Gastrocnemius medialis (tissue), 4 donors: ENCODE measurements around the gene WAPL.
"Not testable (repeated sequence)": the region's sequence is repeated elsewhere in the genome, so short reads cannot be mapped to it uniquely, and the experiment has no call there.

Source experiments
- POLR2A ChIP-seq, 2 donors: fragments of 450-650 bp; IDR thresholded peaks; one replicate each; pipeline ENCODE4 v1.6.1; 2017; ENCODE audit warnings: antibody characterized with exemption in 2 of 2, mild to moderate bottlenecking in 2 of 2, moderate library complexity in 2 of 2
- TF ChIP-seq, protein P1 (sequence below), 5 experiments: fragments of 450-650 bp in 3 of 5; fragments of 200-600 bp in 2 of 5; sonication (generic) in 2 of 5; IDR thresholded peaks in 4 of 5; conservative IDR thresholded peaks in 1 of 5; 1 replicate in 4 of 5; 2 replicates in 1 of 5; pipeline ENCODE4 v1.5.1; 2016 to 2019; ENCODE audit warnings: antibody characterized with exemption in 5 of 5, mild to moderate bottlenecking in 3 of 5, moderate library complexity in 3 of 5

DNA sequence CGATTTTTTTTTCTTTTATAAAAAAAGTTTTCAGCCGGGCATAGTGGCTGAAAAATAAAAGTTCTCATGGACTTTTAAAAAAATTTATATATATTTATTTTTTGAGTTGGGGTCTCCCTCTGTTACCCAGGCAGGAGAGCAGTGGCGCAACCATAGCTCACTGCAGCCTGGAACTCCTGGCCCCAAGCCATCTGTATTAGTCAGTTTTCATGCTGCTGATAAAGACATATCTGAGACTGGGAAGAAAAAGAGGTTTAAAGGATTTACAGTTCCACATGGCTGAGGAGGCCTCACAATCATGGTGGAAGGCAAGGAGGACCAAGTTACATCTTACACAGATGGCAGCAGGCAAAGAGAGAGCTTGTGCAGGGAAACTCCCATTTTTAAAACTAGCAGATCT, 37.1 kb upstream of the WAPL start:
- TF ChIP-seq, protein P1, sequence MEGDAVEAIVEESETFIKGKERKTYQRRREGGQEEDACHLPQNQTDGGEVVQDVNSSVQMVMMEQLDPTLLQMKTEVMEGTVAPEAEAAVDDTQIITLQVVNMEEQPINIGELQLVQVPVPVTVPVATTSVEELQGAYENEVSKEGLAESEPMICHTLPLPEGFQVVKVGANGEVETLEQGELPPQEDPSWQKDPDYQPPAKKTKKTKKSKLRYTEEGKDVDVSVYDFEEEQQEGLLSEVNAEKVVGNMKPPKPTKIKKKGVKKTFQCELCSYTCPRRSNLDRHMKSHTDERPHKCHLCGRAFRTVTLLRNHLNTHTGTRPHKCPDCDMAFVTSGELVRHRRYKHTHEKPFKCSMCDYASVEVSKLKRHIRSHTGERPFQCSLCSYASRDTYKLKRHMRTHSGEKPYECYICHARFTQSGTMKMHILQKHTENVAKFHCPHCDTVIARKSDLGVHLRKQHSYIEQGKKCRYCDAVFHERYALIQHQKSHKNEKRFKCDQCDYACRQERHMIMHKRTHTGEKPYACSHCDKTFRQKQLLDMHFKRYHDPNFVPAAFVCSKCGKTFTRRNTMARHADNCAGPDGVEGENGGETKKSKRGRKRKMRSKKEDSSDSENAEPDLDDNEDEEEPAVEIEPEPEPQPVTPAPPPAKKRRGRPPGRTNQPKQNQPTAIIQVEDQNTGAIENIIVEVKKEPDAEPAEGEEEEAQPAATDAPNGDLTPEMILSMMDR (IDR thresholded peaks at IDR 0.05 in 4 of 5, conservative IDR thresholded peaks at IDR 0.05 in 1 of 5): not testable (repeated sequence)
- not testable (repeated sequence) for TF ChIP-seq POLR2A (IDR thresholded peaks at IDR 0.05)
